AG04450 (cell line): ENCODE measurements around the gene COL23A1. TPM values are rescaled to one million over a fixed set of nuclear protein-coding genes. Genes with fewer than 3 reads are reported as not detected.

Experiments used
- CTCF ChIA-PET: fragments of 300-600, 350-600 bp; formaldehyde crosslinking; extraction: SDS; loops from one replicate; lab custom pipeline; 2022; ENCODE audit warnings: antibody characterized with exemption, inconsistent platforms; lab: Charles Lee
- POLR2A ChIA-PET: fragments of 350-600 bp; formaldehyde crosslinking; extraction: SDS; loops from one replicate; lab custom pipeline; 2021; ENCODE audit warnings: antibody characterized with exemption, inconsistent platforms; lab: Yijun Ruan, JAX
- DNase-seq: peaks from one replicate; pipeline ENCODE4 v3.0.0-alpha.2; 2011; ENCODE audit warnings: low read depth, low spot score
- H3K27ac ChIP-seq: one replicate; pipeline ENCODE4 v1.5.1; 2012; ENCODE audit warnings: low read depth, low read length, control low read depth
- H3K27me3 ChIP-seq: one replicate; pipeline ENCODE4 v1.6.0; 2012; ENCODE audit warnings: low read length; ENCODE audit not compliant: control insufficient read depth, insufficient read depth
- H3K4me3 ChIP-seq: 2 replicates; pipeline ENCODE4 v1.5.1; 2011; ENCODE audit warnings: mild to moderate bottlenecking, low read depth, low read length, control low read depth
- H3K9me3 ChIP-seq: 2 replicates; pipeline ENCODE4 v1.5.1; 2012; ENCODE audit warnings: low read length; ENCODE audit not compliant: control insufficient read depth, insufficient read depth
- polyA plus RNA-seq: library from polyadenylated mRNA; depleted of rRNA; stranded (reverse); fragments of >200 nt; gene quantifications from 2 replicates; pipeline ENCODE4 v1.2.3, GENCODE V29; 2011; rRNA removed
- small RNA-seq: library from RNA; depleted of rRNA; stranded (forward); fragments of <200 nt; gene quantifications from one replicate; pipeline ENCODE3, GENCODE V24; 2012; ENCODE audit warnings: low read depth; ENCODE audit not compliant: insufficient read length
- TF ChIP-seq, protein P1 (sequence below): IDR thresholded peaks from 2 replicates; pipeline ENCODE4 v1.5.1; 2011; ENCODE audit warnings: low read depth, low read length, control low read depth, inconsistent platforms

COL23A1 gene
- polyA plus RNA-seq, 1 experiment = not detected

DNA sequence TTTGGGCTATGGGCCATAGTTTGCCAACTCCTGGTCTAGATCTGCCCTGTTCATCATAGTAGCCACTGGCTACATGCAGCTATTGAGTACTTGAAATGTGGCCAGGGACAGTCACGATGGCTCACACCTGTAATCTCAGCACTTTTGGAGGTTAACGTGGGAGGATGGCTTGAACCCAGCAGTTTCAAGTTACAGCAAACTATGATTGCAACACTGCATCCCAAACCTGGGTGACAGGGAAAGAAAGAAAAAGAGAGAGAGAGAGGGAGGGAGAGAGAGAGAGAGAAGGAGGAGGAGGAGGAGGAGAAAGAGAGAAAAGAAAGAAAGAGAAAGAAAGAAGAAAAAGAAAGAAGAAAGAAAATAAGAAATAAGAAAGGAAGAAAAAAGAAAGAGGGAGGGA, 397.9 kb downstream of the COL23A1 start:
- H3K27me3 ChIP-seq = peaks cover 24% of the 10 kb centered on the region
- ChIA-PET CTCF (interaction anchor here (0.8 kb wide), 1 partner anchor 116 kb away, joined by 4 read pairs; no protein-coding TSS in a partner anchor), POLR2A (interaction anchor here (0.6 kb wide), 1 partner anchor 105 kb away, joined by 6 read pairs; no protein-coding TSS in a partner anchor)
- H3K4me3 ChIP-seq = no peak overlapping the region
- H3K9me3 ChIP-seq = peaks cover 9% of the 10 kb centered on the region
- no peak overlapping the region for H3K27ac ChIP-seq
- TF ChIP-seq, protein P1, sequence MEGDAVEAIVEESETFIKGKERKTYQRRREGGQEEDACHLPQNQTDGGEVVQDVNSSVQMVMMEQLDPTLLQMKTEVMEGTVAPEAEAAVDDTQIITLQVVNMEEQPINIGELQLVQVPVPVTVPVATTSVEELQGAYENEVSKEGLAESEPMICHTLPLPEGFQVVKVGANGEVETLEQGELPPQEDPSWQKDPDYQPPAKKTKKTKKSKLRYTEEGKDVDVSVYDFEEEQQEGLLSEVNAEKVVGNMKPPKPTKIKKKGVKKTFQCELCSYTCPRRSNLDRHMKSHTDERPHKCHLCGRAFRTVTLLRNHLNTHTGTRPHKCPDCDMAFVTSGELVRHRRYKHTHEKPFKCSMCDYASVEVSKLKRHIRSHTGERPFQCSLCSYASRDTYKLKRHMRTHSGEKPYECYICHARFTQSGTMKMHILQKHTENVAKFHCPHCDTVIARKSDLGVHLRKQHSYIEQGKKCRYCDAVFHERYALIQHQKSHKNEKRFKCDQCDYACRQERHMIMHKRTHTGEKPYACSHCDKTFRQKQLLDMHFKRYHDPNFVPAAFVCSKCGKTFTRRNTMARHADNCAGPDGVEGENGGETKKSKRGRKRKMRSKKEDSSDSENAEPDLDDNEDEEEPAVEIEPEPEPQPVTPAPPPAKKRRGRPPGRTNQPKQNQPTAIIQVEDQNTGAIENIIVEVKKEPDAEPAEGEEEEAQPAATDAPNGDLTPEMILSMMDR = no peak
- DNase-seq = no peak

DNA sequence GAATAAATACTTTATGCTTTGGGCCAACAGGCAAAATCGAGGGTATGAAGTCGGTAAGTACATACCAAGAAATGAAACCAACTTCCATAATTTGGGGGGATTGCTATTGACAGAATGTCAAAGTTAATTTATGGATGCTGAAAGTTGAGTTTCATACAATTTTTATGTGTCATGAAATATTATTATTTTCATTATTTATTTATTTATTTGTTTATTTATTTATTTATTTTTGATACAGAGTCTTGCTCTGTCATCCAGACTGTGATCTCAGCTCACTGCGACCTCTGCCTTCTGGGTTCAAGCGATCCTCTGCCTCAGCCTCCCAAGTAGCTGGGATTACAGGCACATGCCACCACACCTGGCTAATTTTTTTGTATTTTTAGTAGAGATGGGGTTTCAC, 398.5 kb downstream of the COL23A1 start:
- ChIA-PET CTCF (no interaction called here), POLR2A (no interaction called here)
- H3K9me3 ChIP-seq = peaks cover 9% of the 10 kb centered on the region
- H3K4me3 ChIP-seq = no peak overlapping the region
- TF ChIP-seq, protein P1 = no peak
- peaks cover 24% of the 10 kb centered on the region for H3K27me3 ChIP-seq
- DNase-seq = no peak
- no peak overlapping the region for H3K27ac ChIP-seq

DNA sequence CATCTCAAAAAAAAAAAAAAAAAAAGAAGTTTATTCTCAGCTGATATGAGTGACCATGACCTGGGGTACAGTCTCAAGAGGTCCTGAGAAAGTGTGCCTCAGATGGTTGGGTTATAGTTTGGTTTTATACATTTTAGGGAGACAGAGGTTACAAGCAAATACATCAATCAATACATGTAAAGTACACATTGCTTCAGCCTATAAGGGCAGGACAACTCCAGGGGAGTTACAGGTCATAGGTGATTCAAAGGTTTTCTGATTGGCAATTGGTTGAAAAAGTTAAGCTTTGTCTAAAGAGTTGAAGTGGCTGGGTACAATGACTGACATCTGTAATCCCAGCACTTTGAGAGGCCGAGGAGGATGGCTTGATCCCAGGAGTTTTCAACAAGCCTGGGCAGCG, 400.8 kb downstream of the COL23A1 start:
- CTCF ChIA-PET = interaction anchor here (0.6 kb wide), 2 partner anchors 116 to 983 kb away, joined by 3 to 7 read pairs; no protein-coding TSS in a partner anchor

More for the DNA sequence above, 400.8 kb downstream of the COL23A1 start:
- Histone ChIP-seq H3K27me3 (peaks cover 15% of the 10 kb centered on the region), H3K27ac (no peak overlapping the region), H3K9me3 (peaks cover 9% of the 10 kb centered on the region), H3K4me3 (no peak overlapping the region)
- TF ChIP-seq, protein P1 = no peak
- DNase-seq = no peak
- POLR2A ChIA-PET = interaction anchor here (0.6 to 1.0 kb wide), 2 partner anchors 15 to 822 kb away, joined by 3 to 5 read pairs; partner anchors contain the start of gene HNRNPAB

Small RNAs within 50 kb of the gene (small RNA-seq; reads per million reads assigned to genes)
- gene RN7SKP70 (not detected), gene RN7SL646P (not detected)

Other genes with a start within 250 kb of the COL23A1 start
- gene CLK4, start 36.7 kb upstream of the COL23A1 start, polyA plus RNA-seq = 21.1 and 30.7 TPM in 2 replicates
- 6.1 and 11.1 TPM in 2 replicates for gene ZNF354A, start 140.3 kb upstream of the COL23A1 start, polyA plus RNA-seq